ENCODE measurements around the gene MYEOV.

MYEOV gene

GRCh38 chr11:69342588-69343330 is 48.8 kb downstream of the MYEOV start:
- DNase-seq (ENCODE audit: low spot score) = no peak

- no peak for DNase-seq (ENCODE audit: low spot score)
Observed at GRCh38 chr11:69343401-69344321, 49.7 kb downstream of the MYEOV start.

GRCh38 chr11:69344570-69345145 is 50.7 kb downstream of the MYEOV start:
- no peak for DNase-seq (ENCODE audit: low spot score)
